IPS DF 6.9 (cell line): ENCODE data around the gene NRXN2.
A peak's percentile ranks its signal among the peaks of the same experiment; 100 is the strongest.

Experiments used
- DNase-seq: peaks from one replicate; pipeline ENCODE4 v3.0.0-alpha.2; 2013; ENCODE audit warnings: low read depth, low spot score
- H3K27ac ChIP-seq: one replicate; pipeline ENCODE4 v1.5.1; 2013; ENCODE audit warnings: low read length, control low read depth
- H3K27me3 ChIP-seq: 2 replicates; pipeline ENCODE4 v1.6.1; 2013; ENCODE audit warnings: mild to moderate bottlenecking, low read length; ENCODE audit not compliant: control insufficient read depth, insufficient read depth
- H3K36me3 ChIP-seq: 2 replicates; pipeline ENCODE4 v1.6.1; 2013; ENCODE audit warnings: low read length; ENCODE audit not compliant: control insufficient read depth, insufficient read depth
- H3K4me1 ChIP-seq: 2 replicates; pipeline ENCODE4 v1.6.1; 2013; ENCODE audit warnings: low read length; ENCODE audit not compliant: control insufficient read depth, insufficient read depth
- H3K4me3 ChIP-seq: 2 replicates; pipeline ENCODE4 v1.5.1; 2013; ENCODE audit warnings: mild to moderate bottlenecking, low read length
- H3K9me3 ChIP-seq: 2 replicates; pipeline ENCODE4 v1.6.1; 2013; ENCODE audit warnings: low read length, inconsistent platforms; ENCODE audit not compliant: control insufficient read depth, insufficient read depth
- WGBS: extraction: QIAGEN DNeasy Blood & Tissue Kit; methylation state at CpG from one replicate; pipeline ENCODE4 v1.1.7; 2013; ENCODE audit warnings: mixed read lengths, missing lambda C conversion rate; ENCODE audit not compliant: insufficient read length, insufficient coverage; 5-methylcytosine and 5-hydroxymethylcytosine counted together

NRXN2 gene

GRCh38 chr11:64659417-64660144 is 63.4 kb downstream of the NRXN2 start:
- H3K27ac ChIP-seq = no peak overlapping the region
- no peaks in the 10 kb centered on the region for H3K9me3 ChIP-seq
- H3K4me3 ChIP-seq = no peak overlapping the region
- H3K36me3 ChIP-seq = no peaks in the 10 kb centered on the region
- H3K27me3 ChIP-seq = no peaks in the 10 kb centered on the region
- DNase-seq = no peak
- no CpG with 5 or more reads among the region's 9 CpGs for WGBS
- no peaks in the 10 kb centered on the region; the same call in 1 of the 2 replicates for H3K4me1 ChIP-seq

GRCh38 chr11:64658265-64658664 is 64.7 kb downstream of the NRXN2 start:
- Histone ChIP-seq H3K27ac (no peak overlapping the region), H3K27me3 (no peaks in the 10 kb centered on the region)

GRCh38 chr11:64656862-64657261 is 66.1 kb downstream of the NRXN2 start:
- Histone ChIP-seq H3K27me3 (no peaks in the 10 kb centered on the region), H3K27ac (no peak overlapping the region), H3K36me3 (no peaks in the 10 kb centered on the region), H3K9me3 (no peaks in the 10 kb centered on the region), H3K4me1 (peaks cover 2% of the 10 kb centered on the region; the same call in 1 of the 2 replicates), H3K4me3 (no peak overlapping the region)
- peak; percentile 47 for DNase-seq
- no CpG with 5 or more reads among the region's 6 CpGs for WGBS

More at GRCh38 chr11:64658265-64658664, 64.7 kb downstream of the NRXN2 start:
- DNase-seq = no peak
- no peak overlapping the region for H3K4me3 ChIP-seq
- H3K9me3 ChIP-seq = no peaks in the 10 kb centered on the region
- no CpG with 5 or more reads among the region's 2 CpGs for WGBS
- H3K4me1 ChIP-seq = no peaks in the 10 kb centered on the region; the same call in 1 of the 2 replicates
- no peaks in the 10 kb centered on the region for H3K36me3 ChIP-seq

- H3K4me1 ChIP-seq = peaks cover 2% of the 10 kb centered on the region; the same call in 1 of the 2 replicates
- H3K9me3 ChIP-seq = no peaks in the 10 kb centered on the region
- no peaks in the 10 kb centered on the region for H3K27me3 ChIP-seq
- no peak overlapping the region for H3K4me3 ChIP-seq
- H3K36me3 ChIP-seq = no peaks in the 10 kb centered on the region
- DNase-seq = no peak
- no peak overlapping the region for H3K27ac ChIP-seq
- no CpG with 5 or more reads among the region's 8 CpGs for WGBS
Observed at GRCh38 chr11:64655941-64656601, 66.9 kb downstream of the NRXN2 start.

GRCh38 chr11:64654958-64655541 is 67.9 kb downstream of the NRXN2 start:
- Histone ChIP-seq H3K4me1 (peaks cover 2% of the 10 kb centered on the region; the same call in 1 of the 2 replicates), H3K27me3 (no peaks in the 10 kb centered on the region), H3K27ac (no peak overlapping the region), H3K9me3 (no peaks in the 10 kb centered on the region), H3K36me3 (no peaks in the 10 kb centered on the region), H3K4me3 (no peak overlapping the region)
- DNase-seq = no peak
- no CpG with 5 or more reads among the region's 13 CpGs for WGBS

- Histone ChIP-seq H3K27me3 (no peaks in the 10 kb centered on the region), H3K4me1 (peaks cover 2% of the 10 kb centered on the region; the same call in 1 of the 2 replicates), H3K4me3 (no peak overlapping the region), H3K9me3 (no peaks in the 10 kb centered on the region), H3K27ac (no peak overlapping the region), H3K36me3 (no peaks in the 10 kb centered on the region)
- DNase-seq = no peak
- no CpG with 5 or more reads among the region's 4 CpGs for WGBS
Observed at GRCh38 chr11:64654439-64654838, 68.6 kb downstream of the NRXN2 start.

- no peak overlapping the region for H3K27ac ChIP-seq
- H3K4me1 ChIP-seq = peaks cover 2% of the 10 kb centered on the region; the same call in 1 of the 2 replicates
- no peak overlapping the region; the same call in 1 of the 2 replicates for H3K4me3 ChIP-seq
- H3K36me3 ChIP-seq = no peaks in the 10 kb centered on the region
- H3K27me3 ChIP-seq = no peaks in the 10 kb centered on the region
- no CpG with 5 or more reads among the region's 13 CpGs for WGBS
- no peak for DNase-seq
- no peaks in the 10 kb centered on the region for H3K9me3 ChIP-seq
Observed at GRCh38 chr11:64653388-64653973, 69.5 kb downstream of the NRXN2 start.

GRCh38 chr11:64652586-64653387 is 70.2 kb downstream of the NRXN2 start:
- Histone ChIP-seq H3K27me3 (no peaks in the 10 kb centered on the region), H3K27ac (no peak overlapping the region), H3K4me3 (no peak overlapping the region), H3K9me3 (no peaks in the 10 kb centered on the region), H3K4me1 (peaks cover 2% of the 10 kb centered on the region; the same call in 1 of the 2 replicates), H3K36me3 (no peaks in the 10 kb centered on the region)
- no CpG with 5 or more reads among the region's 13 CpGs for WGBS
- no peak for DNase-seq

GRCh38 chr11:64650923-64651523 is 72.0 kb downstream of the NRXN2 start:
- Histone ChIP-seq H3K9me3 (no peaks in the 10 kb centered on the region), H3K36me3 (no peaks in the 10 kb centered on the region), H3K27me3 (no peaks in the 10 kb centered on the region), H3K4me3 (no peak overlapping the region), H3K4me1 (peaks cover 2% of the 10 kb centered on the region; the same call in 1 of the 2 replicates), H3K27ac (no peak overlapping the region)
- no peak for DNase-seq
- WGBS = no CpG with 5 or more reads among the region's 18 CpGs
